Measurements from ENCODE around the gene HEMK1. TPM values are rescaled to one million over a fixed set of nuclear protein-coding genes. Genes with fewer than 3 reads are reported as not detected.
A peak's percentile ranks its signal among the peaks of the same experiment; 100 is the strongest.

HEMK1 gene
- total RNA-seq, 1 experiment from 2014 or later, result 20.9 TPM

GRCh38 chr3:50611464-50612233 lies 42.3 kb downstream of the HEMK1 start, which contains the start of gene CISH (continued):
- TF ChIP-seq AR (CRISPR knock-in tag; IDR thresholded peaks at IDR 0.05) (no peak), TEAD1 (CRISPR knock-in tag; IDR thresholded peaks at IDR 0.05) (peak; percentile 88; the same call in 1 of the 2 replicates), RELA (CRISPR knock-in tag; IDR thresholded peaks at IDR 0.05; ENCODE audit: borderline replicate concordance) (peak; percentile 66; the same call in 1 of the 2 replicates), IRF1 (CRISPR knock-in tag; IDR thresholded peaks at IDR 0.05) (peak; percentile 90), ZNF232 (CRISPR knock-in tag; IDR thresholded peaks at IDR 0.05) (peak; percentile 83; the same call in 1 of the 2 replicates), JUN (CRISPR knock-in tag; IDR thresholded peaks at IDR 0.05) (peak; percentile 74; the same call in 1 of the 2 replicates), SP1 (CRISPR knock-in tag; conservative IDR thresholded peaks at IDR 0.05) (peak; percentile 84), ZNF219 (CRISPR knock-in tag; IDR thresholded peaks at IDR 0.05; ENCODE audit: borderline replicate concordance) (no peak; the same call in 1 of the 2 replicates), HMGXB4 (CRISPR knock-in tag; IDR thresholded peaks at IDR 0.05) (peak; percentile 78), E2F4 (CRISPR knock-in tag; IDR thresholded peaks at IDR 0.05; ENCODE audit: borderline replicate concordance, low read depth) (0 out of 2 replicates have a peak, but pooled peaks have one; percentile 29), MLX (CRISPR knock-in tag; IDR thresholded peaks at IDR 0.05) (no peak), ZBTB43 (CRISPR knock-in tag; IDR thresholded peaks at IDR 0.05) (peak; percentile 73; the same call in 1 of the 2 replicates), ZNF317 (CRISPR knock-in tag; IDR thresholded peaks at IDR 0.05; ENCODE audit: borderline replicate concordance, low read depth) (no peak), E2F5 (CRISPR knock-in tag; IDR thresholded peaks at IDR 0.05) (peak; percentile 63; the same call in 1 of the 2 replicates), MXD4 (CRISPR knock-in tag; IDR thresholded peaks at IDR 0.05; ENCODE audit: borderline replicate concordance) (no peak), NFYB (CRISPR knock-in tag; conservative IDR thresholded peaks at IDR 0.05; ENCODE audit: low read depth) (peak; percentile 53), TEAD4 (CRISPR knock-in tag; IDR thresholded peaks at IDR 0.05) (peak; percentile 26; the same call in 1 of the 2 replicates), ATF2 (CRISPR knock-in tag; IDR thresholded peaks at IDR 0.05; ENCODE audit: borderline replicate concordance, low read depth) (no peak), CREB1 (CRISPR knock-in tag; IDR thresholded peaks at IDR 0.05) (peak; percentile 80; the same call in 1 of the 2 replicates), ERG (CRISPR knock-in tag; IDR thresholded peaks at IDR 0.05) (no peak), ELF4 (CRISPR knock-in tag; IDR thresholded peaks at IDR 0.05; ENCODE audit: low read depth) (0 out of 2 replicates have a peak, but pooled peaks have one; percentile 45), SOX15 (CRISPR knock-in tag; IDR thresholded peaks at IDR 0.05) (no peak), CBFB (CRISPR knock-in tag; IDR thresholded peaks at IDR 0.05; ENCODE audit: low read depth) (no peak), IRF2 (CRISPR knock-in tag; IDR thresholded peaks at IDR 0.05; ENCODE audit: borderline replicate concordance, low read depth) (no peak), OVOL2 (CRISPR knock-in tag; IDR thresholded peaks at IDR 0.05; ENCODE audit: borderline replicate concordance) (no peak), FOXJ3 (CRISPR knock-in tag; IDR thresholded peaks at IDR 0.05; ENCODE audit: borderline replicate concordance) (no peak)
